GM21390 (cell line): ENCODE results near the gene CSRP1.

Source experiments
- ATAC-seq: cut with Tn5 transposase; IDR thresholded peaks from one replicate; pipeline ENCODE4 v1.9.1; 2021; ENCODE audit not compliant: unreplicated experiment

Gene CSRP1

DNA sequence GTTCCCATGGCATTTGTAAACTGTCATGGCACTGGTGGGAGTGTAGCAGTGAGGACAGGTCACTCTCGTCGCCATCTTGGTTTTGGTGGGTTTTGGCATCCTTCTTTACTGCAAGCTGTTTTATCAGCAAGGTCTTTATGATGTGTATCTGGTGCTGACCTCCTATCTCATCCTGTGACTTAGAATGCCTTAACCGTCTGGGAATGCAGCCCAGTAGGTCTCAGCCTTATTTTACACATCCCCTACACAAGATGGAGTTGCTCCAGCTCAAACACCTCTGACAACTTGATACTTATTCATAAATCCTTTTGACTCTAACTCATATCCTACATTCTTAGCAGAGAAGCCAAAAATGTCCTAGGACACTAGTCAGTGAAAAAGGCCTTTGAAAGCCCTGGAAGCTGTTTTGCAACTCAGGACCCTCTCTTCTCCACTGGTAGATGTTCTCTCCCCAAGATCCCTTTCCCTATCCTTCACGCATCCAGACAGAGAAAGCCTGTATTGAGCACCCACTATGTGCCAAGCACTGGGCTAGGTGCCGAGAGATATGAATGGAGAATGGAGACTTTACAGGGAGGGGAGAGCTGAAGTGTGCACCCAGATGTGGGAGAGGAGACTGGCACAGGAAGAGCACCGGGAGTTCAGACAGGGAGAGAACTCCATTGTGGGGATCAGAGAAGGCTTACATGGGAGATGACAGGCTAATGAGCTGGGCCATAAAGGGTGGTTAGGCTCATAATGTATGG lies 6.7 kb upstream of the CSRP1 start:
- no peak for ATAC-seq

DNA sequence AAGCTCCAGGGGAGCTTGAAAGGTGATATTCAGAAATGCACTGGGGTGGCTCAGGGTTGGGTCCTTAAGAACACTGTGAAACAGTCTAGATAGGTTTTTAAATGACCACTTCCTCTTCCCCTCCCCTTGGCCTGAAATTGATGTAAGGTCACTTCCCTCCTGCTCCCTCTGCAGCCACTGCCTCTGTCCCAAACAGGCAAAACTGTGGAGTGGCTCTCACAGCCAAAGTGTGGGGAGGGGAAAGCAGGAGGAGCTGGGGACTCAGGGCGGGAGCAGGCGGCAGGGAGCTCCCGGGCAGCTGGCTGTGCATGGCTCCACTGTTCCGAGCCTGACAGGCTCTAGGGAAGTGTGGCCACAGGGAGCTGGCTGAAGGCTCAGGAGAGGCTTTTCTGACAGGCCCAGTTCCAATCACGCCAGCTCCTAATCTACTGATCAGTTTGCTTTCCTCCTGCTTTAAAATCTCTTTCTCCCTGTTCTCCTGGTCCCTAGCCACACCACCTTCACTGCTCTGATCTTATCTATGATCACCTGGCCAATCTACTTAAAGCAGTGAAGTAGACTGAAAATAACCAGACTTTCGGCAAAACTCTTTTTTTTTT lies 5.1 kb upstream of the CSRP1 start:
- peak; percentile 34 for ATAC-seq

DNA sequence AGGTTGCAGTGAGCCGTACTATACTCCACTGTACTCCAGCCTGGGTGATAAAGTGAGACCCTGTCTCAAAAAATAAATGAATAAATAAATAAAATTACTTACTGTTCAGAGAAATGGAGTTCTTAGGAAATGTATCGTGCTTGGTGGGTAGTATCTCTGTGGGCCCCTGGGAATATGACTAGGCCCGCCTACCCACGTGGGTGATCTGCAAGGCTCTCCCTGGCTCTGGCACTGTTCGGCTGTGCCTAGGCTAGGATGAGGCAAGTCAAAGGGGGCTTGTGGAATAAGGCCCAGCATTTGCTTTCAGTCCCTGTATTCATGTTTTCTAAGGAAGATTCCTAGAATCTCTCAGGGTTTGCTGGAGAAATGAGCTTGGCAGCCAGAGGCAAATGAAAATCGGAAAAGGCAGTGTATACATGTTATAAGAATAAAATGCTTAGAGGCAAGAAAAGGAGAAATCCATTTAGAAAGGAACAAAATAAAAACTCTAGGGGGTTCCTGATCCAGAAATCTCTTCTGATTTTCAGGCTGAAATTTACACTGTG lies 4.5 kb upstream of the CSRP1 start:
- ATAC-seq = no peak

DNA sequence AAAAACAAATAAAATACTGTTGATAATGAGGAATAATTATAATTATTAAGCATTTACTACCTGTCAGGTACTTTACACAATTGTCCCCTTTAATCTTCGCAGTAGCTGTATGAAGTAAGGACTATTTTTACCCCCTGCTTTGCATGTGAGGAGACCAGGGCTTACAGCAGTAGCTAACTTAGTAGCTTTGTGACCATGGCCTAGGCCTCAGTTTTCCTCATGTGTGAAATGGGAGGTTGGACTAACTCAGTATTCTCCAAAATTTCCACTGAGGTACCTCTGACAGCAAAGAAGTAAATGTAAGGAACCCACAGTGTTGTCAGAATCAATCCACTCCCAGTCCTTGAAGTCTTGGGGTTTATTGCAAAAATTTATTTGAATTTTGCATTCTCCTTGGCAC lies 3.8 kb upstream of the CSRP1 start:
- no peak for ATAC-seq

GRCh38 chr1:201509601-201510374 lies 2.9 kb upstream of the CSRP1 start:
- no peak for ATAC-seq

- no peak for ATAC-seq
These were observed 1.9 kb upstream of the CSRP1 start for GRCh38 chr1:201508809-201509208.

DNA sequence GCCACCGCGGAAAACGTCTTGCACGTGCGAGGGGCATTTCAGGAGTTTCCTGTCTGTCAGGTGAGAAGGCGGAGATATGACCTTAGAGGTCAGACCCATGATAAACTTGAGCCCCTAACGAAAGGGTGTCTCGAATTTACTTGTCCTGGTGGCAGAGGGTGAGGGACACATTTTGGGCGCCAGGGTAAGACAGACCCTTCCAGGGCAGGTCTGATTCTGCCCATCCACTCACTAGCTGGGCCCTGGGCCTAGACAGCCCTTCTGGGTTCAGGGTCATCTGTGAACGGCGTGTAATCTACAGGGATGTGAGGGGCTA lies 395 bp upstream of the CSRP1 start:
- ATAC-seq = no peak

DNA sequence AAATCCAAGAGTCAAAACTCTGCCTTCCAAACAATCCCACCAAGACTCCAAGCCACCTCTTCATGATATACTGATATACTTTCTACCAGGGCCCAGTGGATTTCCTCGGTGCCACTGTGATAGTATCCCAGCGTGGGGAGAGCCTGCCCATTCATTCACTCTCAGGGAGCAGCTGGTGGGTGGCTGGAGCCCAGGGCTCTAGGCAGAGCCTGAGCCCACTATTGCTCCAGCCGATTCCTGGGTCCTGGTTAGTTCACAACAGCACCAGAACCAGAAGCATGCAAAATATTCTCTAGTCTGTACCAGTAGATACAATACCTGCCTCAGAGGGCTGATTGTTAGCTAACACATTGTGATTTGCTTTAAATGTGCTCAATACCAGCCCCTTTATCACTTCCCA lies 831 bp downstream of the CSRP1 start:
- no peak for ATAC-seq

GRCh38 chr1:201505503-201505890 lies 1.4 kb downstream of the CSRP1 start:
- ATAC-seq = no peak

GRCh38 chr1:201504799-201505502 lies 2.0 kb downstream of the CSRP1 start:
- ATAC-seq = no peak

DNA sequence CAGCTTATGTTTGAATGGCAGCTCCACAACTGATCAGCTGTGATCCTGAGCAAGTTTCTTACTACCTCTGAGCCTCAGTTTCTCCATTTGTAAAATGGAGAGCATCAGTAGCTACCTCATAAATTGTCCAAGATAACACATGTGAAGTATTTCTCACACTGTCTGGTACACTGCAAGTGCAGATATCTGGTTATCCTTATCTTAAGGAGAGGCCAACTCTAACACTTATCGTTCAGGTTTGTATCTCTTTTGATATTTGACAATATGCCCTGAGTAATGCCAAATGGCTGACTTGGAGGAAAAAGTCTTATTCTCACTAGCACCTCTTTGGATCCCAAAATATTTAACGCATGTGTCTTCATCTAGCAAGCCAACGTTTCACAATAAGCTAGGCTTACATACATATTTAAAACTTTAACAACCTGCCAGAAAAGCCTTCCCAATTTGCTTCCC lies 2.7 kb downstream of the CSRP1 start:
- no peak for ATAC-seq

- ATAC-seq = no peak
These were observed 3.3 kb downstream of the CSRP1 start for GRCh38 chr1:201503397-201504176.

DNA sequence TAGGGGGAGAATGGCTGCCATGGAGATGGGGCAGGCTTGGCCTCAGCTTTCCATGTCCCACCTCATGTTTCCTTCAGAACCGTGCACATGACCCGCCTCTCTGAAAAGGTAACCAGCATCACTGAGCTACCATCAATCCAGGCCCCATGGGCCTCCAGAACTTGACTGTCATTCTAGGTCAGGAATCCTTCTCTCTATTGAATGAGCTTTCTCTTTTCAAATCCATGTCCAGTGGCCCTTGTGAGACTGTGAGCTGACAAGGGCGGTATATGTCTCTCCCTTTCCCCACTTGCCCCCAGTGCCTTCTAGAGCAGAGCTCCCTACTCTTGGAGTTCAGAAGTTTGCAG lies 4.4 kb downstream of the CSRP1 start:
- ATAC-seq = no peak

GRCh38 chr1:201501812-201502510 lies 5.0 kb downstream of the CSRP1 start:
- no peak for ATAC-seq

- ATAC-seq = no peak
These were observed 5.8 kb downstream of the CSRP1 start for GRCh38 chr1:201501144-201501543.

- ATAC-seq = no peak
These were observed 6.2 kb downstream of the CSRP1 start for GRCh38 chr1:201500670-201501120.

GRCh38 chr1:201499795-201500669 lies 6.9 kb downstream of the CSRP1 start:
- ATAC-seq = no peak

DNA sequence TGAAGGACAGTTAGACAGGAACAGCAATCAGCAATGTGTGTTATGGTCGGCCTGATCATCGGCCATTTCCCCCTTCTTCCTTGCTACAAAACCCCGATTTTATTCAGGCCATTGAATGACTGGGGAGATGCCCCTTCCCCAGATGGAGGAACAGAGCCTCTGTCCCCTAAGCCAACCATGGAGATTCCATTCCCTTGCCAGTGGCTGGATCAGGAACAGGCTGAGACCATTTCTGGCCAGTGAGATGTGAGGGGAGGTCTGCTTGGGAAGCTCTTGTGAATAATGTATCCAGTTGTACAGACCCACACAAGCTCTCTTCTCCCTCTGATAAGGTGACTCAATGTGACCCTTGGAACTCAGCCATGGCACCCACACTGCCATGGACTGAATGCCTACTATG lies 7.7 kb downstream of the CSRP1 start:
- no peak for ATAC-seq

GRCh38 chr1:201498621-201499020 lies 8.3 kb downstream of the CSRP1 start:
- ATAC-seq = no peak
